ENCODE results near the gene PROM1. TPM values are rescaled to one million over a fixed set of nuclear protein-coding genes. Genes with fewer than 3 reads are reported as not detected.

The PROM1 gene
- total and polyA plus RNA-seq, 2 of the 8 experiments (the other 6 are each of a cell fraction or from before 2014, with no cell fraction given) = 36.0 to 59.7 TPM

DNA sequence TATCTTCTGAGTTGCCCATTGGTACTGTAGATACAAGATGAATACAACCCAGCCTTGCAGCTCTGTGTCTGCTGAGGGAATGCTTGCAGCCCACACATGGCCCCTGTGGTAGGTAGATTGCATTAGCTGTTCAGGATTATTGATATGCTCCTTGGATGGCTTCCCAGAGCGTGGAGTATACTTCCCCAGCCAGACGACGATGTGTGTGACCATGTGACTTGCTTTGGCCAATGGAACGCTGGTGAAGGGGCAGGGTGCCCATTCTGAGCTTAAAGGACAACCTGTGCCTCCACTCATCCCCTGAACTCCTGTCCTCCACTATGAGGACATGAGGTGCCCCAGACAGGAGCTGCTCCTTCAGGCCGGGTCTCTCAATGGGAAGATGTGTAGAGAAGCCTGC lies 96.9 kb downstream of the PROM1 start:
- no peak for FAIRE-seq
- Histone ChIP-seq H3K18ac (ENCODE audit: extremely low read depth, low read length) (no peak overlapping the region), H3K4ac (replicated peaks; ENCODE audit: insufficient read length, low read depth, low read length) (no peak overlapping the region), H3K56ac (replicated peaks; ENCODE audit: insufficient read length, low read depth, low read length) (no peak overlapping the region), H3K27ac (ENCODE audit: low read depth, low read length) (no peak overlapping the region), H2BK120ac (replicated peaks; ENCODE audit: low read depth, low read length) (no peak overlapping the region), H2AK5ac (ENCODE audit: low read depth, low read length) (no peak overlapping the region), H4K5ac (ENCODE audit: insufficient read length, low read depth, low read length) (no peak overlapping the region), H3K23me2 (ENCODE audit: low read depth, low read length) (no peaks in the 10 kb centered on the region; the same call in 1 of the 2 replicates), H3K27me3 (replicated peaks in 1 of 4; ENCODE audit: control insufficient read depth in 3 of 4, extremely low read depth in 1 of 4, insufficient read depth in 3 of 4, low read length in 3 of 4) (no peaks in the 10 kb centered on the region), H4K8ac (ENCODE audit: extremely low read depth, insufficient read depth, low read length) (no peak overlapping the region), H3K14ac (ENCODE audit: insufficient read length) (no peak overlapping the region), H2BK20ac (ENCODE audit: low read length) (no peak overlapping the region), H3K4me3 (ENCODE audit: extremely low read depth in 1 of 4, insufficient read depth in 2 of 4, low read depth in 3 of 4, low read length in 4 of 4) (no peak overlapping the region), H2BK12ac (ENCODE audit: low read depth, low read length) (no peak overlapping the region), H3K9me3 (ENCODE audit: insufficient read depth in 2 of 2, low read depth in 1 of 2, low read length in 1 of 2) (0 out of 4 replicates have a peak, but pooled peaks cover 2 to 4% of the 10 kb centered on the region in 2 experiments), H3K23ac (ENCODE audit: insufficient read length) (no peak overlapping the region), H3K4me2 (ENCODE audit: insufficient read depth in 1 of 2, low read depth in 2 of 2, low read length in 2 of 2) (no peak overlapping the region), H4K20me1 (replicated peaks in 1 of 2; ENCODE audit: control insufficient read depth in 1 of 2, insufficient read depth in 2 of 2, low read length in 2 of 2) (peaks cover 0 to 1% of the 10 kb centered on the region in 2 experiments), H3K4me1 (replicated peaks in 1 of 4; ENCODE audit: control insufficient read depth in 3 of 4, insufficient read depth in 4 of 4, low read length in 3 of 4) (no peaks in the 10 kb centered on the region), H3K79me1 (ENCODE audit: low read depth, low read length) (no peaks in the 10 kb centered on the region), H3K79me2 (ENCODE audit: control insufficient read depth in 1 of 2, insufficient read depth in 2 of 2, low read length in 2 of 2) (no peaks in the 10 kb centered on the region), H3K36me3 (ENCODE audit: control insufficient read depth in 2 of 4, insufficient read depth in 4 of 4, low read length in 3 of 4) (peaks cover 23 to 90% (median 68%) of the 10 kb centered on the region in 4 experiments), H4K91ac (replicated peaks; ENCODE audit: insufficient read length, low read length) (no peak overlapping the region), H2AFZ (ENCODE audit: low read length) (no peak overlapping the region), H2BK5ac (ENCODE audit: low read depth, low read length) (no peak overlapping the region), H3K9ac (replicated peaks in 1 of 4; ENCODE audit: extremely low read depth in 1 of 4, low read depth in 3 of 4, low read length in 3 of 4) (no peak overlapping the region), H2BK15ac (ENCODE audit: low read length) (no peak overlapping the region)
- POLR2A ChIA-PET (ENCODE audit: partially characterized antibody) = no interaction called here
- no peak for TF ChIP-seq SIRT6 (IDR thresholded peaks at IDR 0.05; ENCODE audit: low read length)
- TF ChIP-seq BACH1 (IDR thresholded peaks at IDR 0.05; ENCODE audit: low read length) = no peak
- CTCF ChIA-PET (ENCODE audit: partially characterized antibody) = interaction anchor here (0.8 to 2.7 kb wide), 3 partner anchors 10 to 196 kb away, joined by 3 to 9 read pairs (median 3); no protein-coding TSS in a partner anchor
- DNase-seq (ENCODE audit: low read depth in 1 of 2, low spot score in 2 of 2) = no peak
- 96% methylated on average over 5 of the region's 5 CpGs; no CpG with 5 or more reads in 1 of the 2 experiments for WGBS, 2 experiments (ENCODE audit: extremely low coverage in 1 of 2, insufficient coverage in 1 of 2, insufficient read length in 1 of 2, insufficient replicate concordance in 2 of 2, low coverage in 1 of 2, low lambda C conversion rate in 2 of 2, missing lambda C conversion rate in 1 of 2)

All from H1 (cell line).